GM18861 (cell line): Measurements from ENCODE around the gene S100P.
"Not testable (repeated sequence)": the region's sequence is repeated elsewhere in the genome, so short reads cannot be mapped to it uniquely, and the experiment has no call there.

Source experiments
- ATAC-seq: cut with Tn5 transposase; IDR thresholded peaks from one replicate; pipeline ENCODE4 v1.9.1; 2021; ENCODE audit not compliant: unreplicated experiment

Gene S100P

DNA sequence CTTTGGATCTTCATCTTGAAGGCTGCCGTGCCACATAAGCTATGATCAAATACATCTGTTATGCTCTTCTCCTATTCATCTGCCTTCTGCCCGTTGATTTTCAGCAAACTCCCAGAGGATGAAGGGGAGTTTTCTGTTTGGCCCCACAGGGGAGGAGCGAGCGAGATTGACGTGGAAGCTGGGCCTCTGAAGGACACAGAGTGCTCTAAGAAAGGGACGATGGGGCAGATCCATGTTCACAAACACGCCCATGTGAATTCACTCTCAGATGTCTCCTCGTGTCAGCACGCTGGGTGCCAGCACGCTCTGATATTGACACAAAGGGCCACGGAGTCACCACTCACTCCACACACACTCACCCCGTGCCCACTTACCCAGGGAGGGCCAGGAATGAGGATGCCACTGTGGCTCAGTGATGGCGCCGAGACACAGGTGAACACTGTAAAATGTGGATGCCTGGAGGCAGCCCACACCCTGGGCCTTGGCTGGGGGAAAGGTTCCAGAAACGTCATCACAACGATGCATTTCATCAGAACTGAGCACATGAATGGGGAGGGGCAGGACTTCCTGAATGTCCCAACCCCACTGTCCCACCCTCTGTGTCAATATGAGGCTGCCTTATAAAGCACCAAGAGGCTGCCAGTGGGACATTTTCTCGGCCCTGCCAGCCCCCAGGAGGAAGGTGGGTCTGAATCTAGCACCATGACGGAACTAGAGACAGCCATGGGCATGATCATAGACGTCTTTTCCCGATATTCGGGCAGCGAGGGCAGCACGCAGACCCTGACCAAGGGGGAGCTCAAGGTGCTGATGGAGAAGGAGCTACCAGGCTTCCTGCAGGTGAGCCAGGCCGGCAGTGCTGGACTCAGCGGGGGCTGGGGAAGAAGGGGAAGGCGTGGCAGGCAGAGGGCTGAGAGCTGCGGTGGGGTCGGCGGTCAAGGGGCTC, at the start of gene S100P:
S100P (plus strand) TSS at position 648 of the 946 bp plus-strand sequence; CDS start at position 703, 55 bp downstream.
- no peak for ATAC-seq

DNA sequence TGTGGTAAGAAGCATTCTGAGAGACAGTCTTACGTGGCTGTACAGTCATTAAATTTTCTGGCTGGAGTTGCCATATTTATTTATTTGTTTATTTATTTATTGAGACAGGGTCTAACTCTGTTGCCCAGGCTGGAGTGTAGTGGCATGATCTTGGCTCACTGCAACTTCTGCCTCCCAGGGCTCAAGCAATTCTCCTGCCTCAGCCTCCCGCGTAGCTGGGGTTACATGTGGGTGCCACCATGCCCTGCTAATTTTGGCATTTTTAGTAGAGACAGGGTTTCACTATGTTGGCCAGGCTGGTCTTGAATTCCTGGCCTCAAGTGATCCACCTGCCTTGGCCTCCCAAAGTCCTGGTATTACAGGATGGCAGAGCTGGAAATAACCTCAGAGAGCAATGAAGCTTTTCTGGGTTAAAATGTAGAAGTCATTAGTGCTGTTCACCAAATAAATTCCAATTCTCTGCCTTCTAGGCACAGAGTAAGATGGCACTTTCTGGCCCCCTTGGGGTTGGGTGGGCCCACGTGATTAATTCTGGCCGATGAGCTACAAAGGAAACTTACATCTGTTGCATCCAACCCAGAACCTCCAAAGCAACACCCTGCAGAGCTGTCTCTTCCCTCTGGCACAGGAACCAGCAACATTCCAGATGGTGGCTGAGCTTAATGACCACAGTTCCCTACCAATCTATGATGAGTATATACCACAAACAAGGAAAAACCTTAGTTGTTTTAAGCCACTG, 48.7 kb upstream of the S100P start:
- ATAC-seq, result no peak

DNA sequence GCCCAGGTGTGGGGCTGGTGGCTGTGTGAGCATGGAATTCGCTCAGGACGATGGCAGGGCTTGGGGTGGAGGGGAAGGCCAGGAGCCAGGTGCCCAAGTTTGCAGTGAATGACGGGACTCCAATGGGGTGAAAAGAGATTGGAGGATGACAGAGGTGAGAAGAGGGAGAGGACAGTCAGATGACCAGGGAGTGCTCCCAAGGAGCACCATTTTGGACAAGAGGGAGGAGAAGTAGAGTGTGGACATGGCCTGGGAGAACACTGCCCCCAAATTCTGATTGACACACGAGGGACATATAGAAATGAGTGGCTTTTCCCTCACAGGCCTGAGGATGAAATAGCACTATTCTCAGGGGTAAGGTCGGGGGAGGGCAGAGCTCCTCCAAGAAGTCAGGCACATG, 46.5 kb upstream of the S100P start:
- ATAC-seq, result no peak

DNA sequence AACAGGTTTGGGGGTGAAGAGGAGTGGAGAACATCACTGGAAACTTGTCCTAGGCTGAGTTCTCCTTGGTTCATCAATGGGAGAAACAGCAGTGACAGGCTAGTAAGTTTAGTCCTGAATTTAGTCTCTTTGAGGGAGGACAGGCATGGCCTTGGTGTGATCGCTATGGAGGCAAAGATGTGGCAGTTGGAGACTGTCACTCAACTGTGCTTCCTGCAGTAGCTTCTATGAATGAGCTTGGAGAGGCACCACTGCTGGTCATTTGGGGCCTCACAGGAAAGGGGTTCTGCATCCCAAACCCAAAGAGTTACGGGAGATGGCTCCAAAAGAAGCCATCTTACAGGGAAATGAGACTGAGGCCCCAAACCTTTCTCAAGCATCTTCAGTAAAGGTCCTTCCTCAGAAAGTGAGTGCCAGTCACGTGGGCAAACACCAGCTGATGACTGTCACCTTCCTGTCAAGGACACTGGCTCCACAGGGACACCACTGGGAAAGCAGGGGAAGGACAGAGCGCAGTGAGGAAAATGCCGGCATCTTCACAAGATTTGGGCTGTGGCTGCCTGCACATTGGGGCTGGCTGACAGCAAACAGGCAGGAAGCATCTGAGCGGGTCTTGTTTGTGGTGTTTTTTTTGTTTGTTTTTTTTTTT, 46.0 kb upstream of the S100P start:
- ATAC-seq, result no peak

DNA sequence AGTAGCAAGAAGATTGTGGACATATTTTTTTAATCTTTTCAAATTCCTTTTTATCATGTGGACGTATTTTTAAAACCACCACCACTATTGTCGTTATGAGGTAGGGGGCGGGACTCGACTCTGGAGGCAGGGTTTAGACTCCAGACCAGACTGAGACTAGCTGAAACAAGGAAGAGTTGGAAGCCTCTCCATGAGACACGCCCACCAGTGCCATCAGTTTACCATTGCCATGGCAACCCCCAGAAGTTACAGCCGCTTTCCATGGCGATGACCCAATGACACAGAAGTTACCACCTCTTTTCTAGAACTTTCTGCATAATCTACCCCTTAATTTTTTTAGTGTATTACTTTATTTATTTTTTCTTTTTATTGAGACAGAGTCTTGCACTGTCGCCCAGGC, 44.5 kb upstream of the S100P start:
- no peak for ATAC-seq

DNA sequence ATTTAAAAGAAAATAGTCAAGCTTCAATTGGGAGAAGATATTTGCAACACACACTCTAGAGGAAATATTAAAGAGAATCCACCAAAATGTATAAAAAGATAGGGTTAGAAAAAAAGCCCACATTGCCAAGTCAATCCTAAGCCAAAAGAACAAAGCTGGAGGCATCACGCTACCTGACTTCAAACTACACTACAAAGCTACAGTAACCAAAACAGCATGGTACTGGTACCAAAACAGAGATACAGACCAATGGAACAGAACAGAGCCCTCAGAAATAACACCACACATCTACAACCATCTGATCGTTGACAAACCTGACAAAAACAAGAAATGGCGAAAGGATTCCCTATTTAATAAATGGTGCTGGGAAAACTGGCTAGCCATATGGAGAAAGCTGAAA, 39.5 kb upstream of the S100P start:
- not testable (repeated sequence) for ATAC-seq

DNA sequence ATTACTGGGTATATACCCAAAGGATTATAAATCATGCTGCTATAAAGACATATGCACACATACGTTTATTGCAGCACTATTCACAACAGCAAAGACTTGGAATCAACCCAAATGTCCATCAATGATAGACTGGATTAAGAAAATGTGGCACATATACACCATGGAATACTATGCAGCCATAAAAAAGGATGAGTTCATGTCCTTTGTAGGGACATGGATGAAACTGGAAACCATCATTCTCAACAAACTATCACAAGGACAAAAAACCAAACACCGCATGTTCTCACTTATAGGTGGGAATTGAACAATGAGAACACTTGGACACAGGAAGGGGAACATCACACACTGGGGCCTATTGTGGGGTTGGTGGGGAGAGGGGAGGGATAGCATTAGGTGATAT, 38.4 kb upstream of the S100P start:
- not testable (repeated sequence) for ATAC-seq

DNA sequence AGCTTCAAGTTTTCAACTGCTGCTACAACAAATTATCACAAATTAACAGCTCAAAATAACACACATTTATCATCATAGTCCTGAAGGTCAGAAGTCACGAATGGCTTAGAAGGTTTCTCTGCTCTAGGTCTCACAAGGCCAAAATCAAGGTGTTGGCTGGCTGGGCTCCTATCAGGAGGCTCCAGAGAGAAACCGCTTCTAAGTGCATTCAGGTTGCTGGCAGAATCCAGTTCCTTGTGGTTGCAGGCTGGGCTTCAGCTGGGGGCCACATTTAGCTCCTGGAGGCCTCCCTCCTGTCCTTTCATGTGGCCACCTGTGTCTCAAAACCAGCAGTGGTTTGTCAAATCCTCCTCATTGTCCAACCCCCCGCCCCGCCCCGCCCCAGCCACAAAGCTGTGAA, 37.8 kb upstream of the S100P start:
- ATAC-seq, result no peak

DNA sequence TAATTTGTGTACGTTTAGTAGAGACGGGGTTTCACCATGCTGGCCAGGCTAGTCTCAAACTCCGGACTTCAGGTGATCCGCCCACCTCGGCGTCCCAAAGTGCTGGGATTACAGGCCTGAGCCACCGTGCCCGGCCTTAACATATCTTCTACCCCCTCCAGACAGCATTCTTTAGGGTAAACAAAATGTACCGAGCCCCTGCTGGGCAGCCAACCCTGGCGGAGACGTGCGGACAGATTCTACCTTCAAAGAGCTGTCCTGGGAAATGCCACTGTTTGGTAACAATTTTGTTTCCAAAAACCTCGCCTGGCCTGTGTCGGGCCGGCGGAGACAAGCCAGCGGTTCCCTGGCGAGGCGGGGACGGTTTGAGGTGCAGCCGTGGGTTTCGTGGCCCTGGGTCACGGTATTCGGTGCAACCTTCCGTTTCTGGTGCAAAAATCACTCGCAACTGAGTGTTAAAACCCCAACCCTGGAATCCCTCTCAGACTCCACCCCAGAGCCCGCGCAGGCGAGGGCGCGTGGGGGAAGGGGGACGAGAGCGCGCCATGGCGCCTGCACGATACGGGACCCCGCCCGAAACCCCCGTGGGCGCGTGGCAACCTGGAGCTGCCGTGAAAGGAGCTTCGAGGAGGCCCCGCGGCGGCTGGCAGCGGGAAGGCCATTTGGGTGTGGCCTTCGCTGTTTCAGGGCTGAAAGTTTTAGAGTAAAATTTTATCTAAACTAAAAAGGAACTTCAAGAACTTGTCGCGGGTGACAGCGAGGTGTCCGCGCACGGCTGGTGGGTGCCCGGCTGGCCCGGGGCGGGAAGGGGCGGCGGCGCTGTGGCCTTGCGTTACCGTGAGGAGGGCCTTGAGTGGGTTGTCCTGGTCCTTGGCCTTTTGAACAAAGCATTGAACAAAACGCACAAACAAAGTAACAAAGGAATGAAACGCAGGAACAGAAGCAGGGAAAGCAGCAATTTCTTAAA, 36.2 kb upstream of the S100P start:
- ATAC-seq, result no peak

DNA sequence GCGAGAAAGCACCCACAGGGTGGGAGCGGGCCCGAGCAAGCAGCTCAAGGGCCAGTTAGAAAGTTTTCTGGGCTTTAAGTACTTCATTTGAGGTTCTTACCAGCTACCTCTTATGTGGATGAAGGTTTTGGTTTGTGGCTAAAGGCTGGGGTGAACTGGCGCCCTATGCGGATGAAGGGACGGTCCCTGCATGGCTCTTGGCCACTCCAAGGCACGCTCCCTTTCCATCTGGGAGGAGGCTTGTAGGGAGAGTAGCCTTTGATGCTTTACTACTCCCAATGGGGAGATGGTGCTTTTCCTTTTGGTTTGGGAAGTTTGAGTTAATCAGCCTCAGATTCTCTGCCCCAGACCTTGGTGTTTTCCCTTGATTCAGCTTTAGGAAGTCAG, 35.5 kb upstream of the S100P start:
- ATAC-seq, result no peak

DNA sequence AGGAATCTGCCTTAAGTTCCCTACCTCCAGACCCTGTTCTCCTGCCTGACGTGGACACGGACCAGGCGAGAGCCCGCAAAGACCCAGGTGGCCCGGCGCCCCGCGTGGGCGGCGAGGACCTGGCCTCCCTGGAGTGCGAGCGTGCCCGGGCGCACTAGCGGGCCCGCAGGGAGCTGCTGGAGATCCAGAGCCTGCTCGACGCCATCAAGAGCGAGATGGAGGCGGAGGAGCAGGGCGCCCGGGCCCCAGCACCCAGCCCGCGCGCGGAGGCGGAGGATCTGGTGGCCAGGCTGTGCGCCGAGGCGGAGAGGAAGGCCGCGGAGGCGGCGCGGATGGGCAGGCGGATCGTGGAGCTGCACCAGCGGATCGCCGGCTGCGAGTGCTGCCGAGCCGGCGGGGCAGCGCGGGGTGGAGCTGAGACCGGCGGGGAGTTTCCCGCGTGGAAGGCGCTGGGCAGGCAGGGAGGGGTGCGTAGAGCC, 35.0 kb upstream of the S100P start:
- ATAC-seq, result no peak

DNA sequence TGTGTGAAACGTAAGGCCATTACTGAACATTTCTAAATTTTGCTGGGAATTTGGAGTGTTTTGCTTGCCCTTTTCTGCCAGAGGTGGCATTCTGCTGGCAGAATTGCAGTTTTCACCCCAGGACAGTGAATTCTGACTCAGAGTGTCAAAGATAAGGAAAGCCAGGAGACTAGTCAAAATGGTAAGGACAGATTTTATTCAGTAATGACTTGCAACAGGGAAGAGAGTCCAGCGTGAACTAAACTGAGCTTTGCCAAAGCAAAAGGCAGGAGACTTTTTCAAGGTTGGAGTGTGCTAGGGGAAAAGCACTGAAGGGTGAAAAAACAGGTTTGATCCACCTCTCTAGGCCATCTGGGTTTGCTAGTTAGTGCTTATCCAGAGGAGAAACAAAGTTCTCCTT, 33.8 kb upstream of the S100P start:
- ATAC-seq, result no peak

DNA sequence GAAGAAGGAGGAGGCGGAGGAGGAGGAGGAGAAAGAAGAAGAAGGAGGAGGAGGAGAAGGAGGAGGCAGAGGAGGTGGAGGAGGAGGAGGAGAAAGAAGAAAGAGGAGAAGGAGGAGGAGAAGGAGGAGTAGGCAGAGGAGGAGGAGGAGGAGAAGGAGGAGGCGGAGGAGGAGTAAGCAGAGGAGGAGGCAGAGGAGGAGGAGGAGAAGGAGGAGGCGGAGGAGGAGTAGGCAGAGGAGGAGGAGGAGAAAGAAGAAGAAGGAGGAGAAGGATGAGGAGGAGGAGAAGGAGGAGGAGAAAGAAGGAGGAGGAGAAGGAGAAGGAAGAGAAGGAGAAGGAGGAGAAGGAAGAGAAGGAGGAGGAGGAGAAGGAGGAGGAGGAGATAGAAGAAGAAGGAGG, 33.2 kb upstream of the S100P start:
- no peak for ATAC-seq

DNA sequence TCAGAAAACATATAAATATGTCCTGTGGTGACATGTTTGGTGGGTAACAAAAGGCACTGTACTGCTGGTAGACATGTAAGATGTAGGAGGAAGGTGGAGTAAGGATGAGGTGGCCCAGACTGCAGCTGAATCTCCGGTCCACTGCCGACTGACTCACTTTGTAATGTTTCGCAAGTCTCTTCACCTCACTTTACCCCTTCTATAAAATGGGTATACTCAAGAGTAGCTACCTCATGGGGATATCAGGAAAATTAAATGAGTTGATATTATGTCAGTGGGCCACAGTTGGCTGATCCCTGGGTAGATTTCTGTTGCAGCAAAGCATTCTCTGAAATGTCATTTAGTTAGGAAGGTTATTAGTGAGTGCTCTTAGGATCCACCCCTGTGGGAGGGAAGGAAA, 31.1 kb upstream of the S100P start:
- ATAC-seq, result no peak

DNA sequence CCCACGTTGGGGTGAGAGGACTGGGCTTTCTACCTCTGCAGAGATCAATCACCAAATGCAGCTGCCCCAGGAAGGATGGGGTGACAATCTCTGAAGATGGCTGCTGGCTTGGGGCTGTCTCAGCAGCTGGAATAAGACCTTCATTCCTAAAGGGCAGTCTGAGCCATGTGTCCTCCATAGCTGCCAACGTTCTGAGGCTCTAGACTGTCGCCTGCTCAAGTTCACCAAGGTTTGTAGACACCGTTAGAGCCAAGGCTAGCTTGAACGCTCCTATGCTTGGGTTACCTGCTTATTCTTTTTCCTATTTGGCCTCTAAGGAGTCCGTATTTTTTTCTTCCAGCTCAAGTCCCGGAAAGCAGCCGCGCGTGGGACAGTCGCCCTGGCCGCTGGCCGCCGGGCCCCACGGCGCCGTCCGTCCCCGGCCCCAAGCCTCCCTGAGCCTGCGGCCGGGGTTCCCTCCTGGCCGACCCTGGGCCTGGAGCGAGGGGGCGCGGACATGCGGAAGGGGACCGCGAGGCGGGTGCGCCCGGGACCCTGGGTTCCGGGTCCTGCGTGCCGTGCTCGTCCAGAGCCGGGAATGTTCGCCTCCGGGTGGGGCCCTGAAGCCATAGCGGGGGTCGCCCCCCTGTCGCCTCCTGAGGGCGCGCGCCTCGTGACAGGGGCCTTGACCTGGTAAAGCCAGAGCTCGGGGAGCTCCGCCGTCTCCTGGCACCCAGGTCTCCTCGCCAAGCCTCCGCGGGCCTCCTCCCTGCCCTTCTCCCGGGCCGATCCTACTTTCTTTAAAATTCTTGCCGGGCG, 29.9 kb upstream of the S100P start:
- no peak for ATAC-seq

DNA sequence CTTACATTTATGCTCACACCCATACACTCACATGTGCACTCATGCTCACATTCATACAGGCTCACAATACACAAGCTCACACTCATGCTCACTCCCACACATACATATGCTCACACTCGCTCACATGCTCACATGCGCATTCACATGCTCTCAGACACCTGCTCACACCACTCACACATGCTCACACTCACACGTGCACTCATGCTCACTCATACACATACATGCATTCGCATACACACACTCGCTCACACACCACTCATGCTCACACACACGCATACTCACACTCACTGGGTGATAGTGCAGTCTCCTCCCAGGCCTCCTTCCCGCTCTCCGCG, 28.4 kb upstream of the S100P start:
- no peak for ATAC-seq

DNA sequence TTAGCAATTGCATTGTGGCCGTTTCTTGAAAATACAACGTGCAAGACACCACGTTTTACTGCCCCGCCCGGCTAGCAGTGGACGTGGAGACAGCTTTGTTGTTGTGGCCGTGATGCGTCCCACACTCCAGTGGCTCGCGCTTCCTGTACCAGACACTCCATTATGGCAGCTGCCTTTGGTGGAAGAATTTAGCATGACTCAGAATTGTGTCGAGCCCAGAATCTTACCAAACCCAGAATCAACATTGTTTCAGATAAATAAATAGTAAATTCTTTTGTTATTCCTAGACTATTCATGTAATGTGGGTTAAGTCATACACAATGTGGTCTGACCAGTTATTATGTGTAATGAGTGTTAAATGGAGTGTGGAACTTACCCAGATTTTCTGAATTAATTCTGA, 25.3 kb upstream of the S100P start:
- no peak for ATAC-seq

DNA sequence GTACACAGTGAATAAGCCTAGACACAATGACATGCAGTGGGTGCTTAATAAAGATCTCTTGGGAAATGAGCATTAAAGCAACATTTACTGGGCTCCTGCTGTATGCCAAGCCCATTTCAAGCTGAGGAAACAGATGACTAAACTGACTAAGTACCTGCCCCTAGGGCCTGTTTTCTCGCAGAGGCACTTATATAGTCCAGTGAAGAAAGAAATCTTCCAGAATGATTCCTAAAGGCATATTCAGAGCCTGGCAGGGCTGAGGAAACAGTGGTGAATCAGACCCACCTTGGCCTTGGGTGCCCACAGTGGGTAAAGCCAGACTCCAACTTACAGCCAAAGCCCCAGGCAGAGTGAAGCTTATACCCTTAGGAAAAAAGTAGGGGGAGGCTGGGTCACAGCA, 22.0 kb upstream of the S100P start:
- ATAC-seq, result no peak

DNA sequence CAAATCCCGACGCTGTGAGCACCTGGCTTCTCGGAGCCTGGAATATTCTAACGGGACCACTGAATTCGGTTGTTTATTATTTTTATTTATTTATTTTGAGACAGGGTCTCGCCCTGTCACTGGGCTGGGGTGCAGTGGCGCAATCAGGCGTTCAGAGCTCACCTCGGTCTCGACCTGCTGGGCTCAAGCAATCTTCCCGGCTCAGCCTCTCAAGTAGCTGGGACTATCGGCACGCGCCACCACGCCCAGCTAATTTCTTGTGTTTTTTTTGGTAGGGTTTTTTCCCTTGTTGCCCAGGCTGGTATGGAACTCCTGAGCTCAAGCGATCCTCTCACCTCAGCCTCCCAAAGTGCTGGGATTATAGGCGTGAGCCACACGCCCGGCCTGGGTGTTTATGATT, 21.5 kb upstream of the S100P start:
- ATAC-seq, result no peak
